Gastroesophageal sphincter (tissue), 3 donors: ENCODE data around the gene MGRN1.

Experiments
- EP300 ChIP-seq: sonication (generic); formaldehyde crosslinking; IDR thresholded peaks from one replicate; pipeline ENCODE4 v1.6.1; 2017; ENCODE audit warnings: antibody characterized with exemption, mild to moderate bottlenecking
- POLR2A ChIP-seq, 2 donors: fragments of 450-650 bp; IDR thresholded peaks; one replicate each; pipeline ENCODE4 v1.6.1; 2017; ENCODE audit warnings: antibody characterized with exemption in 2 of 2, mild to moderate bottlenecking in 2 of 2, moderate library complexity in 1 of 2
- POLR2AphosphoS5 ChIP-seq: sonication (generic); formaldehyde crosslinking; IDR thresholded peaks from one replicate; pipeline ENCODE4 v1.6.1; 2017; ENCODE audit warnings: antibody characterized with exemption
- TF ChIP-seq, protein P1 (sequence below), 4 experiments: fragments of 200-600 bp in 2 of 4; fragments of 450-650 bp in 2 of 4; sonication (generic) in 1 of 4; IDR thresholded peaks; one replicate each; pipeline ENCODE4 v1.5.1; 2017 to 2019; ENCODE audit warnings: antibody characterized with exemption in 4 of 4, mild to moderate bottlenecking in 2 of 4, moderate library complexity in 2 of 4

DNA sequence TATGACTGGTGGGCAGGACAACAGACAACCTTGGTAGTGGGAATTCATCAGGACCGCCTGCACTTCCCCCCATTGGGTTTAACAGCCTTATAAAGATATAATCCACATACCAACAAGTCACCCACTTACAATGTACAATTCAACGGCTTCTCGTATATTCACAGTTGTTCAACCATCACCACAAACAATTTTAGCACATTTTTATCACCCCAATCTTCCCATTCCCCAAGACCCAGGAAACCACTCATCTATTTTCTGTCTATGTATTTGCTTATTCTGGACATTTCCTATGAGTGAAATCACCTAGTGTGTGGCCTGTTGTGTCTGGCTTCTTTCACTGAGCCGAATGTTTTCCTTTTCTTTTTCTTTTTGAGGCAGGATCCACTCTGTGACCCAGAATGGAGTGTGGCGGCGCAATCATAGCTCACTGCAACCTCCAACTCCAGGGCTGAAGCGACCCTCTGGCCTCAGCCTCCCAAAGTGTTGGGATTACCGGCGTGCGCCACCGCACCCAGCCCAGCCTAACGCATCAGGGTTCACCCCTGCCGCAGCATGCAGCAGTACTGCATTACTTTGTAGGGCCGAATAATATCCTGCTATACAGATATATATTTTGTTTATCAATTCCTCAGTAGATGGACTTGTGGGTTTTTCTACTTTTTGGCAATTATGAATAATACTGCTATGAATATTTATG, 98.6 kb downstream of the MGRN1 start:
- TF ChIP-seq, protein P1, sequence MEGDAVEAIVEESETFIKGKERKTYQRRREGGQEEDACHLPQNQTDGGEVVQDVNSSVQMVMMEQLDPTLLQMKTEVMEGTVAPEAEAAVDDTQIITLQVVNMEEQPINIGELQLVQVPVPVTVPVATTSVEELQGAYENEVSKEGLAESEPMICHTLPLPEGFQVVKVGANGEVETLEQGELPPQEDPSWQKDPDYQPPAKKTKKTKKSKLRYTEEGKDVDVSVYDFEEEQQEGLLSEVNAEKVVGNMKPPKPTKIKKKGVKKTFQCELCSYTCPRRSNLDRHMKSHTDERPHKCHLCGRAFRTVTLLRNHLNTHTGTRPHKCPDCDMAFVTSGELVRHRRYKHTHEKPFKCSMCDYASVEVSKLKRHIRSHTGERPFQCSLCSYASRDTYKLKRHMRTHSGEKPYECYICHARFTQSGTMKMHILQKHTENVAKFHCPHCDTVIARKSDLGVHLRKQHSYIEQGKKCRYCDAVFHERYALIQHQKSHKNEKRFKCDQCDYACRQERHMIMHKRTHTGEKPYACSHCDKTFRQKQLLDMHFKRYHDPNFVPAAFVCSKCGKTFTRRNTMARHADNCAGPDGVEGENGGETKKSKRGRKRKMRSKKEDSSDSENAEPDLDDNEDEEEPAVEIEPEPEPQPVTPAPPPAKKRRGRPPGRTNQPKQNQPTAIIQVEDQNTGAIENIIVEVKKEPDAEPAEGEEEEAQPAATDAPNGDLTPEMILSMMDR (IDR thresholded peaks at IDR 0.05): no peak
- TF ChIP-seq POLR2AphosphoS5: no peak
- no peak for TF ChIP-seq EP300
- no peak for TF ChIP-seq POLR2A (IDR thresholded peaks at IDR 0.05)
